Stimulated activated CD8-positive, alpha-beta memory T cell treated with anti-CD3 and anti-CD28 coated beads, Interleukin-12 subunit alpha, Interleukin-12 subunit beta, amount 100 ng/mL, for 24 hours (primary cell): ENCODE measurements around the gene BORCS8.

Experiments used
- DNase-seq: peaks from one replicate; pipeline ENCODE4 v3.0.0-alpha.2; 2020; ENCODE audit errors: extremely low read depth

BORCS8 gene

DNA sequence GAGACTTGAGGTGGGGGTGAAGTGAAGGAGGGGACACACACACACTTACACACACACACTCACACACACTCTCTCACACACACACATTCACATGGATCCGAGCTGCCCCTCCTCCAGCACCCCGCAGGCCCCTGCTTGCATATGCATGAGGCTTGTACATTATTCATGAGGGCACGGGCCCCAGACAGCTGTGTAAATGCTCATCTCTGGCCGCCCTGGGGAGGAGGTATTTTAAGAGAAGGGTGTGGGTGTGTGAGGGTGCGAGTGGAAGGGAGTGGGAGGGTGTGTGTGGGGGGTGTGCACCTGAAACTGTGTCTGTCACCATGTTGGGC, 22.2 kb upstream of the BORCS8 start:
- no peak for DNase-seq

DNA sequence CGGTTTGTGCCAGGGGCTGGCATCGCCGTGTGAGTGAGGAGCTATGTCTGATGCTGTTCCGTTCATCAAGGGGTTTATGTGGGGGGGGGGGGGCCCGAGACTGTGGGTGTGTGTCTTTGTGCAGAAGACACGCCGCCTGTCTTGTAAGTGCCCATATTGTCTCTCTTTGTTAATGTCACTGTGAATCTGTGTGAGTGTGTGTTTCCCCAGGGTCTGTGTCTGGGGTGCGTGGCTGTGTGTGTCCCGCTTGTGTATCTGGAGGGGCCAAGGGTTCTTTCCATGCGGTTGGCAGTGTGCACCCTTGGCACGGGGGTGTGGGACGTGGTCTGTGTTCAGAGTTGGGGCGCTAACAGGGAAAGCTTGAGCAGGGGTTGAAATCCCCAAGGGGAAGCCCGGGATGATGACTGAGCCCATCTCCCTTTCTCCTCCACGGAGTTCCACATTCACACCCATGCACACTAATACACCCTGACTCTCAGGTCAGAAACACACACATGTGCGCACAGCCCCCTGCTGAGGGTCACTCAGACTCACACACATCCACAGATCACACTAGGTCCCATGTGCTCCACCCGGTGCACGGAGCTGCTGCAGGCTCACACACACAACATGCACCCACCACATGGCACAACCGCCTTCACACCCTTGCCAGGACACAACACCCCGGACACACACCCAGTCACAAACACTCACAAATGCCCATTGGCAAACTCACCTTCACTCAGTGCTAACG, 21.6 kb upstream of the BORCS8 start:
- no peak for DNase-seq

DNA sequence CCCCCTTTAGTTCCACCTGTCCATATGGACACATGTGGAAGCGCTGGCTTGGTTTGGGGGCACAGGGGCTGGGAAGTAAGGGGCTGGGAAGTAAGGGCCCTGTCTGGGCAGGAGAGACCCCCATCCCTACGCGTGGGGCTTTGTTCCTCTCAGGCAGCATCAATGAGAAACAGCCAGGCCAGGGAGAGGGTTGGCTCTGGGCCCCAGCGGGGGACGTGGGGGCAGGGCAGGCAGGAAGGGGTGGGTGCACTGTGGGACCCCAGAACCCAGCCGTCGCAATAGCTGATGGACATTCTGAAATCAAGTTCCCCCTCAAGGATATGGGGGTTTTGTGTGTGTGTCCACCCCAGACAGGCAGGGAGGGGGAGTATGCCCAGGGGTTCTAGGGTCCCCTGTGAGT, 21.0 kb upstream of the BORCS8 start:
- DNase-seq = no peak

- no peak for DNase-seq
Observed at GRCh38 chr19:19211499-19212420, 19.8 kb upstream of the BORCS8 start, which contains the start of gene NCAN. NCAN (plus strand) TSS chr19:19211958; CDS start chr19:19216954, 4,996 bp downstream.

DNA sequence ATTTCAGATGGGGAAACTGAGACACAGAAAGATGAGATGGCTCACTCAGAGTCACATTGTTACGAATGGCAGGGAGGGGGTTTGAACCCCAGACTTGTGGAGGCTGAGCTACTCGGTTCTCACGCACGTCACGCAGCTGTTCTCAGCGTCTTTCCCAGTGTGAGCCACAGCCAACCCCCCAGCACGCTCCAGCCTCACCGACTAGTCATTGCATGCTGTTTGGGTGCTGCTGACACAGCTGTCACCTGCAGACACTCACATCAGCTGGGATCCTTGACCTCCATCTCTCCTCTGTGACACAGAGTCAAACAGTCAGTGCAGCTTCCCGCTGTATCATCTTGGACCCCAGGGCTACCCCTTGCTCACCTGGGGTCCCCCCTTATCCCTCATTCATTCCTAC, 17.4 kb upstream of the BORCS8 start:
- DNase-seq = no peak

GRCh38 chr19:19207637-19208572, 16.0 kb upstream of the BORCS8 start:
- DNase-seq = no peak

GRCh38 chr19:19206938-19207337, 15.0 kb upstream of the BORCS8 start:
- no peak for DNase-seq

DNA sequence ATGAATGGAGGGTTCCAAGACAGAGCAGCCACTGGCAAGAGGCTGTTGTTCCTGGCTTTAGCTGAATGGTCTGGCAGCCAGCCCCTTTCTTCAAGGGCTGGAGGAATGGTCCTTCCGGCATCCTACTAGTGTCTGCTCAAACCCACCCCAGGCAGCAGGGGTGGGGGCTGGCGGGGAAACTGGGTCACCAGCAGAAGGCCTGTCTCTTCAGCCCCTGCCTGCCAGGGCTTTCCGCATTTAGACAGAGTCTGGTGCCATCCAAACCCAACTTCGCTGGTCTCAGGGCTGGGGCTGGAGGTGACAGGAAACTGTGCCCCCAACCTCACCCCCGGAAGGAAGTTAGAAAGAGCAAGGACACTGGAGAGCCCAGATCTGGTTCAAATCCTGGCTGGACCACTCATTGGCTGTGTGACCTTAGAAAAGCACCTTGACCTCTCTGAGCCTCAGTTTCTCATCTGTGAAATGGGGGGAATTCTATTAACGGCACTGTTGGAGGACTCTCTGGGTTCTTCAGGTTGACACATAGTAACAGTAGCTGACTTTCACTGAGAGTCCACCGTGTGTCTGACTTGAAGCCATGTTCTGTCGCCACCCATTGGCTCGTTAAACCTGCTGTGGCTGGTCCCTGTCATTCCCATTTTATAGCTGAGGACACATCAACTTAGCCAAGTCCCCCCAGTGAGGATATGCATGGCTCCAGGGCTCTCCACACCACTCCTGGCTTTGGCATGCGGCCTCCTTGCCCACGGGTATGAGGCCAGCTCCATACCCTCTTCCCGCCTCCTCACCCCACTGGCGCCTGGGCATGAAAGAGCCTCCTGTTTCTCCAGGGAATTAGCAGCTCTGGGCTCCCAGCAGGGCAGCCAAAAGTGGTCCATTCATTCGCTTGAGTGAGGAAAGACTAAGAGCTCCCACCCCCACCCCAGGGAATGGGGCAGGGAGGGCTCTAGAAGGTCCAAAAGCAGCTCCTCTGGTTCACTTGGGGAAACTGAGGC, 13.8 kb upstream of the BORCS8 start:
- no peak for DNase-seq

GRCh38 chr19:19204181-19204580, 12.2 kb upstream of the BORCS8 start:
- DNase-seq = no peak

- DNase-seq = peak; percentile 83
Observed at GRCh38 chr19:19203012-19203856, 11.3 kb upstream of the BORCS8 start, which contains the start of gene NR2C2AP. NR2C2AP (minus strand) TSS chr19:19203414; CDS start chr19:19203060, 354 bp downstream.

- no peak for DNase-seq
Observed at GRCh38 chr19:19202707-19203011, 10.7 kb upstream of the BORCS8 start.

GRCh38 chr19:19201697-19202630, 10.0 kb upstream of the BORCS8 start:
- no peak for DNase-seq

- no peak for DNase-seq
Observed at GRCh38 chr19:19193926-19194325, 2.0 kb upstream of the BORCS8 start.

DNA sequence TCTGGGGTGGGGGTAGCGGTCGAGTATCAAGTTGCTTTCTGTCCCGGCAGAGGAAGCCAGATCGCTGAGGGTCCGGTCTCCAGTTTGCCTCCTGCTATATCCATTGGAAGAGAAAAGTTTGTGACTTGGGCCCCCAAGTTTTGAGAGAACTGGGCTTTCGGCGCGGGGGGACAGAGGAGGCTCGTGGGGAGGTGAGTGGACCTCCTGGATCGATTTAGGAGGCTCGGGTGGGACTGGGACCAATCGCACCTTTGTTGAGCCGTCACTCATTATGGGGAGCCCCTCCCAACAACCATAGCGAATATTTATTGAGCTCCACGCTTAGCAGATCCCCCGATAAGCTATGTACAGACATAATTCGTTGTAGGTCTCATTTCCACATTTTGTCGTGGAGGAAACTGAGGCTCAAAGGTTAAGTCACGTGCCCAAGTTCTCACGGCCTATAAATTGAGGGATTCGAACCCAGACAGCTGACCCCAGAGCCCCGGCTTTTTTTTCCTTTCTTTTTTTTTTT, 1.0 kb upstream of the BORCS8 start:
- DNase-seq = no peak

GRCh38 chr19:19191768-19192077, 229 bp downstream of the BORCS8 start:
- DNase-seq = no peak

- DNase-seq = no peak
Observed at GRCh38 chr19:19186742-19187141, 5.2 kb downstream of the BORCS8 start.

- DNase-seq = no peak
Observed at GRCh38 chr19:19185853-19186740, 5.9 kb downstream of the BORCS8 start.
